Measurements from ENCODE around the gene TARS1. TPM values are rescaled to one million over a fixed set of nuclear protein-coding genes. Genes with fewer than 3 reads are reported as not detected.
"Not testable (repeated sequence)": the region's sequence is repeated elsewhere in the genome, so short reads cannot be mapped to it uniquely, and the experiment has no call there.

TARS1 gene
- total and polyA plus RNA-seq, 4 donors, result 71.5 to 97.5 (median 81.7) TPM

DNA sequence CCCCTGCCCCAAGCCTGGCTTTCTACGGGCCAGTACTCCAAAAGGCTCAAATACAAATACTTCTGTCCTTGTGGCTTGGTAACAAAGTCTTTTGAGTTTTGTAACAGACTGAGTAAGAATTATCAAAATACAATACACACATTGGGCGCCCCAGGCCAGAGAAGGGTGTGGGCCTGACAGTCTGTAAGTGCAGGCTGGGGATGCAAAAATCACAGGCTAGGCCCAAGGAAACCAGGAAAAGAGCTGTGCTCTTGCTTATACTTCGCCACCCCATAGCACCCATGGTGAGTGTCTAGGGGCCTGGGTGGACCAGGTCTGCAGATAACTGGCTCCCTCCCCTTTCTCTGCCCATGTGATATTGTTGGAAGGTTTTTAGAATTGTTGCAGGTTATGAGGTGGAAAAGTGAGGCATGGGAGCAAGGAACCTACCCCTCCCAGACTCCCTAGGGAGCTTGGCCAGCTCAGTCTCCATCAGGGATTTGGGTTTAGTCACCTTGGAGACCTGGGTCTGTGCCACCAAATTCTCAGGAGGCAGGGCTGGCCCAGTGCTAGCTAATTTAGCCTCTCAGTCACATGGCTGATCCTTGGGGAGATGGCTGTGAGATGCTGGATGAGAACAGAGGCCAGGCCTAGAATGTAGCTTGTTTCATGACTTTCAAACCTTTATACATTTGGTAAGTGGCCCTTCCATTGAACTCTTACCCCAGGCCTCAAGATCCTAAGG, 72.9 kb downstream of the TARS1 start:
- ATAC-seq (ENCODE audit: insufficient read depth, low FRiP score) (no peak), DNase-seq (no peak)
- H3K4me3 ChIP-seq, result no peak overlapping the region
- TF ChIP-seq CTCF (IDR thresholded peaks at IDR 0.05; ENCODE audit: control extremely low read depth, extremely low read depth), result no peak
- WGBS, 2 donors, result 61 to 82% methylated on average over 3 of the region's 3 CpGs
- no peak overlapping the region for H3K27ac ChIP-seq (ENCODE audit: low read depth in 1 of 2, low read length in 1 of 2)
- no peak overlapping the region for H3K9ac ChIP-seq (ENCODE audit: insufficient read depth in 1 of 2, low read length in 2 of 2)
- peaks cover 0 to 3% (median 0%) of the 10 kb centered on the region in 4 donors for H3K9me3 ChIP-seq (ENCODE audit: control insufficient read depth in 4 of 4, insufficient read depth in 3 of 4, low read length in 3 of 4)
- H3K36me3 ChIP-seq (ENCODE audit: control insufficient read depth in 4 of 4, insufficient read depth in 4 of 4, low read length in 4 of 4), result no peaks in the 10 kb centered on the region
- H3K4me1 ChIP-seq (ENCODE audit: control insufficient read depth in 5 of 5, insufficient read depth in 5 of 5, low read length in 5 of 5), result no peaks in the 10 kb centered on the region
- no peaks in the 10 kb centered on the region for H3K27me3 ChIP-seq (ENCODE audit: control insufficient read depth in 3 of 3, insufficient read depth in 3 of 3, low read length in 2 of 3)

- 97 to 99% methylated on average over 25 to 32 of the region's 32 CpGs for WGBS, 2 donors
- not testable (repeated sequence) for H3K36me3 ChIP-seq (ENCODE audit: control insufficient read depth in 4 of 4, insufficient read depth in 4 of 4, low read length in 4 of 4); H3K9ac ChIP-seq (ENCODE audit: insufficient read depth in 1 of 2, low read length in 2 of 2); H3K4me3 ChIP-seq; ATAC-seq (ENCODE audit: insufficient read depth, low FRiP score); H3K4me1 ChIP-seq (ENCODE audit: control insufficient read depth in 5 of 5, insufficient read depth in 5 of 5, low read length in 5 of 5); H3K9me3 ChIP-seq (ENCODE audit: control insufficient read depth in 4 of 4, insufficient read depth in 3 of 4, low read length in 3 of 4); H3K27ac ChIP-seq (ENCODE audit: low read depth in 1 of 2, low read length in 1 of 2); H3K27me3 ChIP-seq (ENCODE audit: control insufficient read depth in 3 of 3, insufficient read depth in 3 of 3, low read length in 2 of 3); DNase-seq
These were observed 74.6 kb downstream of the TARS1 start for GRCh38 chr5:33515366-33515765.

- Histone ChIP-seq H3K36me3 (ENCODE audit: control insufficient read depth in 4 of 4, insufficient read depth in 4 of 4, low read length in 4 of 4) (no peaks in the 10 kb centered on the region), H3K9me3 (ENCODE audit: control insufficient read depth in 4 of 4, insufficient read depth in 3 of 4, low read length in 3 of 4) (peaks cover 0 to 5% (median 0%) of the 10 kb centered on the region in 4 donors), H3K27ac (ENCODE audit: low read depth in 1 of 2, low read length in 1 of 2) (no peak overlapping the region), H3K4me3 (no peak overlapping the region), H3K4me1 (ENCODE audit: control insufficient read depth in 5 of 5, insufficient read depth in 5 of 5, low read length in 5 of 5) (no peaks in the 10 kb centered on the region), H3K27me3 (ENCODE audit: control insufficient read depth in 3 of 3, insufficient read depth in 3 of 3, low read length in 2 of 3) (no peaks in the 10 kb centered on the region), H3K9ac (ENCODE audit: insufficient read depth in 1 of 2, low read length in 2 of 2) (no peak overlapping the region)
- WGBS, 2 donors, result 71 to 90% methylated on average over 2 of the region's 2 CpGs
- DNase-seq (peak in 1 of 3 donors; percentile 25), ATAC-seq (ENCODE audit: insufficient read depth, low FRiP score) (no peak)
- TF ChIP-seq CTCF (IDR thresholded peaks at IDR 0.05; ENCODE audit: control extremely low read depth, extremely low read depth), result no peak
These were observed 75.7 kb downstream of the TARS1 start for GRCh38 chr5:33516421-33516820.
